GM18505 (cell line): ENCODE data around the gene SORCS2.

Experiments used
- ATAC-seq: cut with Tn5 transposase; IDR thresholded peaks from one replicate; pipeline ENCODE4 v1.9.1; 2021; ENCODE audit not compliant: unreplicated experiment
- POLR2A ChIP-seq: IDR thresholded peaks from 4 replicates; pipeline ENCODE4 v1.6.1; 2011; ENCODE audit warnings: borderline replicate concordance; ENCODE audit not compliant: insufficient read depth, insufficient read length; ENCODE audit errors: extremely low read depth

SORCS2 gene

DNA sequence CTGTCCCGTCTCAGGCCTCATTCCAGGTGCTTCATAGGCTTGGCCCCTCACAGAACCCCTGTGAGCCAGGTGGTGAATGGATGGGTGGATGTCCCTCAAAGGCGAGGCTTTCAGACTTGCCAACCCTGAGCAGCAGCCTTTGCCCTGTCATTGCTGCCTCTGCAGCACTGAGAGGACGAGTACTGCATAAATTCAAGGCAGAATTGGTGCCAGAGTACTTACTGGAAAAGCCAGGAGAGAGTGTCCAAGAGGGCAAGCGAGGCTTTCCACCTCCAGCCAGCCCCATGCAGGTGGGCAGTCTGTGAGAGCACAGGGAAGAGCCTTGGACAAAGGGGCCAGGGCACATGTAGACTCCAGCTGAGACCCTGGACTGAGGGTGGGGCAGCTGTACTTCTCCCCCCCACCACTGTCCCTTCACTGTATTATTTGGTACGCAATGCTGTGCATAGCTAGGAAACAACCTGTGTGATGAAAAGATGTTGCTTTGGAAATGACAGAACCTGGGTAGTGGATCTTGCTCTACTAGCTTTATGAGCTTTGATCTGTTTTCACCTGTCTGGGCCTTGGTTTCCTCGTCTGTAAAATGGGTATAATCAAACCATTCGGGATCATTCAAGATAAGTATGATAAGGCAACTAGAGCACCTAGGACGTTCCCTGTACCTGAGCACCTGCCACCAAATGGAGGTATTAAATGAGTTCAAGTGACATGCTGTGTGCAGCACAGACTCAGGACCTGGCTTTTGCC is 467.3 kb downstream of the SORCS2 start:
- no peak for ATAC-seq
- no peak for TF ChIP-seq POLR2A

DNA sequence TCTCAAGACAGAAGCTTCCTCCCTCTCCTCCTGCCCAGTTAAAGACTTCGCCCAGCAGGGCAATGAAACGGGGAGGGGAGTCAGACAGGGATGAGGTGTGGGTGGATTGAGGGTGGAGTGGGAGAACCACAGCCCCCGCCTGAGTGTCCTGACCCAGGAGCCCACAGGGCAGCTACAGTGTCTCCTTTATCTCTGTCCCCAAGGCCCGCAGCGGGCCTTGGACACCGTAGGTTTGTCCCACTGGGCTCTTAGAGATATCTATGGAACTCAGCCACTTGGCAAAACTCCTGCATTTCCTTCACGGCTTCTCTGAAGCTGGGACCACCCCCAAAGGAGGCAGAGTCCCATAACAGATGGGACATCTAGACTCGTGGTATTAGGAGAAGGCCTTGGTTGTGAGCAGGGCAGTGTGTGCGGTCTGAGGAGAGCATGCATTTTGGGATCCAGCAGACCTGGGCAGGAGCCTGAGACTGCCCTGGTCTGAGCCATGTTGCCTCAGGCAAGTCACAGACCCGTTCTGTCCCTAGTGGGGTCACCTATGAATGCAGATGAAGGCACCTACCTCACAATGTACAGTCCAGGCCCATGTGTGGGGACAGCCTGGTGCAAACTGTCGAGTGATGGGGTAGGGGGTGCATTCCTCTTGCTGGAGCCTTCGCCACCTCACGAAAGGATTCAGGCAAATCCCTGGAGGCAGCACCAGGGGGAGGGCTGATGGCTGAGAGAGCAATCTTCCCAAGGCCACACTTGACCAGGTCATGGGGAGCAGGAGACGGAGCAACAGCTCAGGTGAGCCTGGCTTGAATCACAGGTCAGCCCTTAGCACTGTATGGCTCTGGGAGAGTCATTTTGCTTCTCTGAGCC is 468.1 kb downstream of the SORCS2 start:
- TF ChIP-seq POLR2A, result no peak
- no peak for ATAC-seq

DNA sequence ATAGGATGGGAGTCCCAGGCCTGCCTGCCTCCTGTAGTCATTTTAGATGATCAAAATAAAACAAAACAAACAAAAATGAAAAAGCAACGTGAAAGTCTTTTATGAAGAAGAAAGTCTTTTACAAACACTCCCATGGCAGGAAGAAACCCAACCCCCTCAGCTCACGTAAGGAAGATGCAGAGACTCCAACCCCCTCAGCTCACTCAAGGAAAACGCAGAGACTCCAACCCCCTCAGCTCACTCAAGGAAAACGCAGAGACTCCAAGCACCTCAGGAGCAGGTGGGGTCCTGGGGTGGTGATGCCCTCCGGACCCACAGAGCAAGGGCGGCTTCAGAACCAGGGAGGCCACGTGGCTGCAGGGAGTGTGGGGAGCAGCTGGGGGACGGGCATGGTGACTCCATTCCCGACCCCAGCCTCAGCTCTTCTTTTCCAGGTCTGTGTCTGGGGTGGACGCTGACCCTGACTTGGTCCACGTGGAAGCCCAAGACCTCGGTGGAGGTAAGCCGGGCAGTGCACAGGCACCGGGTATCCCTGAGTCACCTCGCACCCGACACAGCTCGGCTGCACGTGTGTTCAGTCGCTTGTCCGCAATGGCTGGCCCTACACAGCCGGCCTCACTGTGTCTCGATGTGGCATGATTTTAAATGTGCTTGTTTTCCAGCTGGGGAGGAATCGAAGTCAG is 468.9 kb downstream of the SORCS2 start:
- TF ChIP-seq POLR2A, result no peak
- ATAC-seq, result no peak

- no peak for ATAC-seq
Measured at GRCh38 chr4:7661846-7662506, 469.6 kb downstream of the SORCS2 start.

GRCh38 chr4:7662507-7662846 is 470.1 kb downstream of the SORCS2 start:
- no peak for ATAC-seq
- no peak for TF ChIP-seq POLR2A

More at GRCh38 chr4:7661846-7662506, 469.6 kb downstream of the SORCS2 start:
- TF ChIP-seq POLR2A, result no peak

GRCh38 chr4:7663075-7663541 is 470.8 kb downstream of the SORCS2 start:
- ATAC-seq, result no peak
- TF ChIP-seq POLR2A, result no peak

- TF ChIP-seq POLR2A, result no peak
- no peak for ATAC-seq
Measured at GRCh38 chr4:7664106-7664505, 471.8 kb downstream of the SORCS2 start.

DNA sequence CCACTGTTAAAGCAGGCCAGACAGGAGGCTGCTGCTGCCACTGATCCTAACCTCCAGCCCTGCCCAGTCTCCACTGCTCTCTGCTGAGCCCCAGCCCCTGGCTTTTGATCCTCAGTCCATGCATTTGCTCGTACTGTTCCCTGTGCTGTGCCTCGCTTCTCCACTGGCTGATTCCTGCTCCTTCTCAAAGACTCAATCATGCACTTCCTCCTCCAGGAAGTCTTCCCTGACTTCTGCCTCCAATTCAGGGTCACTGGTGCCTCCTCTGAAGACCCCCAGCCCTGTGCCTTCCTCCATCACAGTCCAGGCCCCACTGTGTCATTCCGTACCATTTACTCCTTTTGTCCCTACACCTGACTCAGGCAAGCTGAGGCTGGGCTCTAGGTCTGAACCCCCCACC is 473.0 kb downstream of the SORCS2 start:
- TF ChIP-seq POLR2A, result no peak
- no peak for ATAC-seq

DNA sequence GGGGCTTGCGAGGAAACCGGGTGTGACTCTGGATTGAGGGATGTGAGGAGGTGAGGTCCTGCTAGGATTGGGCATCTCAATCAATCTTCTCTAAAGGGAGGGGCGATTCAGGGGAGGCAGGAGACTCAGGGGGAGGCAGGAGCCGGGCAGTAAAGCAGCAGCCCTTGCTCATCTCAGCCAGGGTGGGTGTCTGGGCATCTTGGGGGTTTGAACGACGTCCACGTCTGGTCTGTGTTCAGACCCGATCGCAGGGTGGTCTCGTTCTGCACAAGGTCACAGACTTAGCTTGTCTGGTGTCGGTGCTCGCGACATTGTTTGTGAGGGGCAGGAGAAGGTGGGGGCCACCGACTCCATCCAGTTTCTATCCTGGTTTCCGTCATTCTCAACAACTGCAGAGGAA is 473.7 kb downstream of the SORCS2 start:
- no peak for TF ChIP-seq POLR2A
- ATAC-seq, result no peak

GRCh38 chr4:7666744-7667143 is 474.4 kb downstream of the SORCS2 start:
- no peak for ATAC-seq
- no peak for TF ChIP-seq POLR2A

GRCh38 chr4:7668271-7668670 is 475.9 kb downstream of the SORCS2 start:
- ATAC-seq, result no peak
- no peak for TF ChIP-seq POLR2A

DNA sequence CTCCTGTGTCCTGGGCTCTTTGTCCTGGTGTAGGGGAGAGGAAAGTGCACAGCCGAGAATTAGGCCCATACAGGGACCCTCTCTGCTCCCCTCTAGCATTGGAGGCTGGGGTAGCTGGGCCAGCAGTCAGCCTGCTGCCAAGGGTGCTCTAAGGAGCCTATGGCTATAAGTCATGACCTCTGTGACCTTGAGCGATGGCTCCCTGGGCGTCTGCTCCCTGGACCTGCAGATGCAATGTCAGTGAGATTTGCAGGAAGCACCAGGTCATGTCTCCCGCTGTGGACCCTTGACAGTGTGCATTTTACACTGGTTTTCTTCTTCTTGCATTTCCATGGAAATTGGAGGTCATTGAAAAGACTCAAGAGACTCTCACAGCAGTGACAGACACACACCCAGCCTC is 476.5 kb downstream of the SORCS2 start:
- TF ChIP-seq POLR2A, result no peak
- no peak for ATAC-seq

DNA sequence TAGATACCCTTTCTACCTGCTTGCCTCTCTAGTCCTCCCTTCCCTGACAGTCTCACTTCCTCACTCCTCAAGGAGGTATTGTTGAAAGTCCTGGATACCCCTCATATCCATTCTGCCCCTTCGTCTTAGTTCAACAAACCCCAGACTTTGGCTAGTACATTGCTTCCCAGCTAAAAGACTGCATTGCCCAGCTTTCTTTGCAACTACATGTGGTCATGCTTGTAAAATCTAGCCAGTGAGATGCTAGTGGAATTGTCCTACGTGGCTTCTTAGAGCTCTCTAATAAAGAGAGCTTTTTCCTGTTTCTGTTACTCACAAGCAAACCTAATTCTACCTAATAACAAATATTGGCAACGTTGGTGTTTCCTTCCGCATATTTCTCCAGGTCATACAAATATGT is 480.3 kb downstream of the SORCS2 start:
- no peak for TF ChIP-seq POLR2A
- no peak for ATAC-seq
